HepG2 (cell line): ENCODE data around the gene NUDT2. TPM values are rescaled to one million over a fixed set of nuclear protein-coding genes. Genes with fewer than 3 reads are reported as not detected.

Experiments
- ARNTL ChIP-seq: sonication (generic); formaldehyde crosslinking; IDR thresholded peaks from 2 replicates; pipeline ENCODE4 v1.4.0; 2020; ENCODE audit warnings: mild to moderate bottlenecking, missing genetic modification reagents
- ATF3 ChIP-seq: sonication (generic); formaldehyde crosslinking; IDR thresholded peaks from 2 replicates; pipeline ENCODE4 v1.4.0; 2020; ENCODE audit warnings: missing genetic modification reagents
- CHCHD3 ChIP-seq: sonication (generic); formaldehyde crosslinking; IDR thresholded peaks from 2 replicates; pipeline ENCODE4 v1.8.0; 2022; ENCODE audit warnings: mild to moderate bottlenecking, missing genetic modification reagents, moderate library complexity
- DZIP1 ChIP-seq: sonication (generic); formaldehyde crosslinking; IDR thresholded peaks from 2 replicates; pipeline ENCODE4 v1.5.0; 2020; ENCODE audit warnings: mild to moderate bottlenecking, missing genetic modification reagents
- ETS1 ChIP-seq: sonication (generic); formaldehyde crosslinking; IDR thresholded peaks from 2 replicates; pipeline ENCODE4 v1.4.0; 2020; ENCODE audit warnings: missing genetic modification reagents
- FOXA1 ChIP-seq, 2 experiments: fragments of 450-650 bp in 1 of 2; sonication (generic) in 1 of 2; formaldehyde crosslinking in 1 of 2; IDR thresholded peaks; 2 replicates each; pipeline versions ENCODE4 v1.4.0 to v1.6.1; 2016 to 2020; ENCODE audit warnings: missing genetic modification reagents in 1 of 2
- PHF20 ChIP-seq: sonication (generic); formaldehyde crosslinking; IDR thresholded peaks from 2 replicates; pipeline ENCODE4 v1.5.0; 2020; ENCODE audit warnings: mild to moderate bottlenecking, missing genetic modification reagents
- SIN3B ChIP-seq: fragments of 150-350 bp; IDR thresholded peaks from 2 replicates; pipeline ENCODE4 v1.6.1; 2014; ENCODE audit warnings: low read length
- SUZ12 ChIP-seq: fragments of 150-350 bp; IDR thresholded peaks from 2 replicates; pipeline ENCODE4 v1.6.1; 2014; ENCODE audit warnings: low read depth, low read length
- TBP ChIP-seq: sonication (generic); formaldehyde crosslinking; IDR thresholded peaks from 2 replicates; pipeline ENCODE4 v1.5.0; 2020; ENCODE audit warnings: missing genetic modification reagents
- TFE3 ChIP-seq: IDR thresholded peaks from 2 replicates; pipeline ENCODE4 v1.6.1; 2016
- ZBTB21 ChIP-seq: sonication (generic); formaldehyde crosslinking; IDR thresholded peaks from 2 replicates; pipeline ENCODE4 v1.4.0; 2020; ENCODE audit warnings: missing genetic modification reagents
- ZNF124 ChIP-seq: sonication (generic); formaldehyde crosslinking; IDR thresholded peaks from 2 replicates; pipeline ENCODE4 v1.4.0; 2020; ENCODE audit warnings: missing genetic modification reagents
- ZNF18 ChIP-seq: sonication (generic); formaldehyde crosslinking; IDR thresholded peaks from 2 replicates; pipeline ENCODE4 v1.8.0; 2022; ENCODE audit warnings: mild to moderate bottlenecking, missing genetic modification reagents; ENCODE audit not compliant: insufficient replicate concordance
- ZNF24 ChIP-seq: fragments of 450-650 bp; IDR thresholded peaks from 2 replicates; pipeline ENCODE4 v1.6.1; 2017; ENCODE audit warnings: antibody characterized with exemption, mild to moderate bottlenecking
- ZNF317 ChIP-seq: sonication (generic); formaldehyde crosslinking; IDR thresholded peaks from 2 replicates; pipeline ENCODE4 v1.5.0; 2020; ENCODE audit warnings: mild to moderate bottlenecking, missing genetic modification reagents
- ZNF567 ChIP-seq: sonication (generic); formaldehyde crosslinking; IDR thresholded peaks from 2 replicates; pipeline ENCODE4 v1.8.1; 2023; ENCODE audit warnings: mild to moderate bottlenecking, missing genetic modification reagents, borderline replicate concordance
- ZNF674 ChIP-seq: sonication (generic); formaldehyde crosslinking; IDR thresholded peaks from 2 replicates; pipeline ENCODE4 v1.5.0; 2020; ENCODE audit warnings: low read depth, mild to moderate bottlenecking, missing genetic modification reagents
- ZNF710 ChIP-seq: sonication (generic); formaldehyde crosslinking; IDR thresholded peaks from 2 replicates; pipeline ENCODE4 v1.5.0; 2020; ENCODE audit warnings: mild to moderate bottlenecking, missing genetic modification reagents, borderline replicate concordance
- polyA plus RNA-seq, 8 experiments: library from polyadenylated mRNA; depleted of rRNA in 3 of 8; stranded (reverse) in 7 of 8; unstranded in 1 of 8; fragments of >200 nt; fragmentation: Illumina TruSeq in 4 of 8; extraction: Trizol in 4 of 8; gene quantifications; 2 replicates each; pipeline versions ENCODE4 v1.2.1 to v1.2.3, GENCODE V29; 2011 to 2016; ENCODE audit warnings: low read depth in 4 of 8, missing spikeins in 1 of 8, mixed read lengths in 1 of 8; ENCODE audit not compliant: insufficient read depth in 1 of 8
- total RNA-seq, 5 experiments: library from RNA; depleted of rRNA; stranded (reverse); fragments of >200 nt; fragmentation: Illumina TruSeq; extraction: Trizol; gene quantifications; 2 replicates each; pipeline ENCODE4 v1.2.3, GENCODE V29; 2016; ENCODE audit warnings: low read depth in 1 of 5

The NUDT2 gene
- total and polyA plus RNA-seq, 2 of the 13 experiments (the other 11 are each of a cell fraction or from before 2014, with no cell fraction given): 19.9 to 24.6 TPM

- TF ChIP-seq ZBTB21 (CRISPR knock-in tag) (peak; percentile 10; the same call in 1 of the 2 replicates), ZNF24 (no peak), ETS1 (CRISPR knock-in tag) (no peak), CHCHD3 (no peak), ZNF18 (CRISPR knock-in tag) (no peak), ZNF710 (CRISPR knock-in tag) (peak; percentile 23; the same call in 1 of the 2 replicates), SUZ12 (peak; percentile 67), ZNF317 (CRISPR knock-in tag) (peak; percentile 70; the same call in 1 of the 2 replicates), ZNF124 (0 out of 2 replicates have a peak, but pooled peaks have one; percentile 55), TBP (no peak), FOXA1 (IDR thresholded peaks at IDR 0.05) (no peak), FOXA1 (CRISPR knock-in tag; IDR thresholded peaks at IDR 0.05) (no peak), ZNF674 (CRISPR knock-in tag) (no peak), SIN3B (no peak; the same call in 1 of the 2 replicates), ATF3 (no peak), ARNTL (CRISPR knock-in tag) (peak; percentile 70), DZIP1 (CRISPR knock-in tag) (no peak), ZNF567 (CRISPR knock-in tag) (no peak; the same call in 1 of the 2 replicates), PHF20 (CRISPR knock-in tag) (peak; percentile 57; the same call in 1 of the 2 replicates), TFE3 (peak; percentile 27; the same call in 1 of the 2 replicates)
Observed at GRCh38 chr9:34376596-34377403, 47.4 kb downstream of the NUDT2 start, which contains the start of gene MYORG (continued).
